8988T (cell line): Measurements from ENCODE around the gene TOR4A.
"Not testable (repeated sequence)": the region's sequence is repeated elsewhere in the genome, so short reads cannot be mapped to it uniquely, and the experiment has no call there.

Experiments used
- DNase-seq: peaks from one replicate; pipeline ENCODE4 v3.0.0; 2011

TOR4A gene

GRCh38 chr9:137319011-137319738 is 41.6 kb downstream of the TOR4A start:
- DNase-seq: peak; percentile 86

GRCh38 chr9:137319739-137320551 is 42.4 kb downstream of the TOR4A start:
- no peak for DNase-seq

- DNase-seq: peak; percentile 39
Measured at GRCh38 chr9:137320555-137321384, 43.2 kb downstream of the TOR4A start.

GRCh38 chr9:137321726-137322361 is 44.3 kb downstream of the TOR4A start:
- no peak for DNase-seq

GRCh38 chr9:137323531-137324331 is 46.2 kb downstream of the TOR4A start:
- no peak for DNase-seq

- no peak for DNase-seq
Measured at GRCh38 chr9:137325124-137325523, 47.6 kb downstream of the TOR4A start.

- DNase-seq: no peak
Measured at GRCh38 chr9:137325799-137326198, 48.3 kb downstream of the TOR4A start.

- DNase-seq: no peak
Measured at GRCh38 chr9:137326445-137327065, 49.0 kb downstream of the TOR4A start.

- DNase-seq: not testable (repeated sequence)
Measured at GRCh38 chr9:137327641-137328550, 50.4 kb downstream of the TOR4A start.

- not testable (repeated sequence) for DNase-seq
Measured at GRCh38 chr9:137329590-137329989, 52.1 kb downstream of the TOR4A start.

GRCh38 chr9:137330689-137331088 is 53.2 kb downstream of the TOR4A start:
- no peak for DNase-seq

GRCh38 chr9:137331929-137332328 is 54.4 kb downstream of the TOR4A start:
- DNase-seq: no peak
